GM12892 (cell line): ENCODE results near the gene ROBO3.

Experiments used
- DNase-seq: peaks from one replicate; pipeline ENCODE4 v3.0.0; 2011; ENCODE audit not compliant: insufficient read length
- FAIRE-seq: peaks from 2 replicates; lab custom pipeline; 2011; peaks lifted over from hg19 to GRCh38; lab: Jason Lieb, UNC
- POLR2A ChIP-seq: IDR thresholded peaks from 2 replicates; pipeline ENCODE4 v1.6.1; 2011; ENCODE audit warnings: low read depth, low read length, control low read depth
- POLR2AphosphoS5 ChIP-seq: IDR thresholded peaks from 2 replicates; pipeline ENCODE4 v1.6.1; 2011; ENCODE audit warnings: low read depth, low read length, control low read depth
- TAF1 ChIP-seq: IDR thresholded peaks from 2 replicates; pipeline ENCODE4 v1.6.1; 2011; ENCODE audit warnings: low read depth, mild to moderate bottlenecking, control low read depth, low read length, borderline replicate concordance

The ROBO3 gene

DNA sequence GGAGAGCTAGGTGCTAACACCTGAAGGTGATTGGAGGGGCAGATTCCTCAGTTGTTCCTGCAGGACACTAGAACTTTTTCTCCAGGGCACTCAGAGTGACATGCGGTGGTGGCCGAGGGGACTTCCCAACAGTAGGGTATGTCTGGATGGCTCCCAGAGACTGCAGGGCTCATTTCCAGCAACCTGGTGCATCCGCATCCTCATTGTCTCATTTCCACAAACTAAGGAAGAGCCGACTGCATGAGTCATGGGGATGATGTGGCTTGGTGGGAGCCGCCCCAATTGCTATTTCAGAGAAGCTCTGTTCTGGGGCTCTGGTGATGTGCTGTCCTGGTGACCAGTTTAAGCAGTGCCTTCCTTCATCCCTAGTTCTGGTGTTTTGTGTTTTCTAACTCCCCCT, 35.2 kb downstream of the ROBO3 start:
- TF ChIP-seq POLR2AphosphoS5 (no peak), TAF1 (no peak), POLR2A (no peak)
- FAIRE-seq, result no peak
- DNase-seq, result no peak

DNA sequence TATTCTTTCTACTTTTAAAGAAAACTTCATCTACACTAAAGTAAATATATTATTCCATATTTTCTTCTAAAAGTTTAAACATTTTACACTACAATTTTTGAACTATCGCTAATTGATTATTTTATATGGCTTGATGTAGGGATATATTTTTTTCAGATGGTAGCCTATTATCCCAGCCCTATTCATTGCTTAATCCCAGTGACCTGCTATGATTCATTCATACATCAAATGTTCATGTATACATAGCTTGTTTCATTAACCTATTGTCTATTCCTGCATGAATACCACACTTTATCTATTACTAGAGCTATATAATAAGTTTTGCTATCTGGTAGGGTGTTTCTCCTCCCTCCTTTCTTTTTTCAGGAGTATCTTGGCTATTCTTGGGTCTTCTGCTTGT, 37.4 kb downstream of the ROBO3 start:
- no peak for DNase-seq
- TF ChIP-seq POLR2A (no peak), POLR2AphosphoS5 (no peak), TAF1 (no peak)
- FAIRE-seq, result no peak

DNA sequence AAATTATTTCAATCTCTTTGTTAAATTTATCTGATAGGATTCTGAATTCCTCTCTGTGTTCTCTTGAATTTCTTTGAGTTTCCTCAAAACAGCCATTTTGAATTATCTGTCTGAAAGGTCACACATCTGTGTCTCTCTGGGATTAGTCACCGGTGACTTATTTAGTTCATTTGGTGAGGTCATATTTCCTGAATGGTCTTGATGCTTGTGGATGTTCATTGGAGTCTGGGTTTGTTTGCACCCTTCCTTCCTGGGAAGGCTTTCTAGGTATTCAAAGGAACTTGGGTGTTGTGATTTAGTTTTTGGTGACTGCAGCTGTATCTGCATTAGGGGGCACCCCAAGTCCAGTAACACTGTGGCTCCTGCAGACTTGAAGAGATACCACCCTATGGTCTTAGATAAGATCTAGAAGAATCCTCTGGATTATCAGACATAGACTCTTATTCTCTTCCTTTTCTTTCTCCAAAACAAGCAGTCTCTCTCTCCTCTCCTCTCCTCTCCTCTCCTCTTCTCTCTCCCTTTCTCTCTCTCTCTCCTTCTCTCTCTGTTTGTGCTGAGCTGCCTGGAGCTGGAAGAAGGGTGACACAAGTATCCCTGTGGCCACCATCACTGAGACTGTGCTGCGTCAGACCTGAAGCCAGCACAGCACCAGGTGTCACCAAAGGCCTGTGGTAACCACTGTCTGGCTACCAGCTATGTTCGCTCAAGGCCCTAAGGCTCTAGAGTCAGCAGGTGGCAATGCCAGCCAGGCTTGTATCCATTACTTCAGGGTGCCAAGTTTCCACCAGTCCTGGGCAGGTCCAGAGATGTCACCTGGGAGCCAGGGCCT, 50.5 kb downstream of the ROBO3 start:
- no peak for DNase-seq
- FAIRE-seq, result no peak
- TF ChIP-seq POLR2A (no peak), POLR2AphosphoS5 (no peak), TAF1 (no peak)

- DNase-seq (no peak), FAIRE-seq (no peak)
- TF ChIP-seq POLR2AphosphoS5 (no peak), POLR2A (no peak), TAF1 (no peak)
These were observed 51.1 kb downstream of the ROBO3 start for GRCh38 chr11:124916370-124916710.

GRCh38 chr11:124917115-124917637, 51.9 kb downstream of the ROBO3 start:
- DNase-seq, result no peak
- FAIRE-seq, result no peak
- TF ChIP-seq POLR2AphosphoS5, result no peak
- no peak for TF ChIP-seq TAF1
- TF ChIP-seq POLR2A, result no peak

GRCh38 chr11:124918950-124919349, 53.7 kb downstream of the ROBO3 start, which contains the start of gene HEPN1:
Gene HEPN1 (plus strand): TSS chr11:124919250.
- no peak for TF ChIP-seq POLR2A
- no peak for TF ChIP-seq POLR2AphosphoS5
- TF ChIP-seq TAF1, result no peak
- DNase-seq, result no peak
- FAIRE-seq, result no peak

- FAIRE-seq (no peak), DNase-seq (no peak)
- TF ChIP-seq POLR2AphosphoS5, result no peak
- no peak for TF ChIP-seq POLR2A
- no peak for TF ChIP-seq TAF1
These were observed 54.7 kb downstream of the ROBO3 start for GRCh38 chr11:124919898-124920297.

- TF ChIP-seq TAF1 (no peak), POLR2A (no peak), POLR2AphosphoS5 (no peak)
- FAIRE-seq, result no peak
- no peak for DNase-seq
These were observed 55.1 kb downstream of the ROBO3 start for GRCh38 chr11:124920356-124920755.

- TF ChIP-seq TAF1 (no peak), POLR2AphosphoS5 (no peak), POLR2A (no peak)
- FAIRE-seq (no peak), DNase-seq (no peak)
These were observed 55.8 kb downstream of the ROBO3 start for GRCh38 chr11:124920870-124921609.

GRCh38 chr11:124922831-124923230, 57.6 kb downstream of the ROBO3 start:
- TF ChIP-seq TAF1 (no peak), POLR2A (no peak), POLR2AphosphoS5 (no peak)
- FAIRE-seq (no peak), DNase-seq (no peak)

DNA sequence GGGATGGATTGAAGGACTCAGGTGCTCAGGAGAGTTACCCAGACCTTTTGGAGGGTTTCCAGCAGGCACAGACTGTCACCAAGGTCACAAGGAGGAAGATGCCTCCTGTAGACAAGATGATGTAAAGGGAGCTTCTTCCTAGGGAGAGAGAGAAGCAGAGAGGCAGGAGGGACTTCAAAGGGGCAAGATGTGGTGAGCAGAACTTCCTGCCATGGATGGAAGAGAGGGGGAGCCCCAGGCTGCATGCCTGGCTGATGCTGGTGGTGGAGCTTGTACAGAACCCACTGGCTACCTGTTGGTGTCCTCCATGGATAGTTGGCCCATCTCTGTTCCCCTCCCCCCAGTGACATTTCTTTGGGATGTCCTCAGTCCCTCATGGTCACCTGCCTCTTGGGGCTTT, 58.1 kb downstream of the ROBO3 start:
- FAIRE-seq (no peak), DNase-seq (no peak)

More for the DNA sequence above, 58.1 kb downstream of the ROBO3 start:
- TF ChIP-seq POLR2AphosphoS5 (no peak), POLR2A (no peak), TAF1 (no peak)
